ENCODE data around the gene TRIM47.

DNA sequence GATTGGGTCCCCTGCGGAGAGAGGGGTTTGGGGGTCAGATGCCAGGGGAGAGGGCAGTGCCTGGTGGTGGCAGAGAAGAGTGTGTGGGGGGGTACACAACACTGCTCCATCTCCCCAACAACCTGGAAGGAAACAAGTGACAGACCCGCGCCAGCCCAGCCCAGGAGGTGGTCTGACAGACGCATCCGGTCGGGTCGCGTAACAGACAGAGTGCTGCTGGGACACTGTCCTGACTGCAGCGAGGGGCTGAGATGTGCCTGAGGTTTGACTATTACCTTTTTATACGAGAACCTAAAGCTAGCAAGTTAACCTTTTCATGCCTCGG lies 50.3 kb downstream of the TRIM47 start:
- TF ChIP-seq EZH2 (IDR thresholded peaks at IDR 0.05; ENCODE audit: insufficient read depth, poor library complexity, severe bottlenecking) (no peak), EZH2phosphoT487 (IDR thresholded peaks at IDR 0.05; ENCODE audit: insufficient read depth, low read depth) (no peak)
